Thyroid gland (tissue), 4 donors: Measurements from ENCODE around the gene PIK3R6.

Experiments used
- CTCF ChIP-seq, 6 experiments: fragments of 200-600 bp in 3 of 6; fragments of 450-650 bp in 3 of 6; sonication (generic) in 3 of 6; IDR thresholded peaks; one replicate each; pipeline ENCODE4 v1.5.1; 2016 to 2019; ENCODE audit warnings: antibody characterized with exemption in 6 of 6, mild to moderate bottlenecking in 2 of 6, inconsistent platforms in 1 of 6, moderate library complexity in 1 of 6
- POLR2A ChIP-seq, 2 donors: fragments of 450-650 bp; IDR thresholded peaks; one replicate each; pipeline ENCODE4 v1.6.1; 2017; ENCODE audit warnings: antibody characterized with exemption in 2 of 2, mild to moderate bottlenecking in 2 of 2, moderate library complexity in 1 of 2

DNA sequence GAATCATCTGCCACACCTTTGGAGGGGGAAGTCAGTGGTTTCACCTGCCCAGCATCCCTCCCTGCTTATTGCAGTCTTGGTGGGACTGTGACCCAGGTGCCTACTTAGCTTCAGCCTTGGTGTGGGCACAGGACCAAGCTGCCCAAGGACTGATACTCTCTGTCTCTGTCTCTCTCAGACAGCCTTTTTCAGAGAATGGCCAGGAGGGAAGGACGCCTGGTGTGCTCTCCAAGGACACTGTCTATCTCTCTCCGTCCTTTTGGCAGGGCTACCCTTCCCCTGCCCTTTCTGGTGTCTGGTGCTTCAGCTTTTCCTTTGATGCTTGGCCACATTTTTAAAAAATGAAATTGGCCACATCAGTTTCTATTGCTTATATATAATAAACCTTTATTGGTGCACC, 19.6 kb downstream of the PIK3R6 start:
- TF ChIP-seq POLR2A (IDR thresholded peaks at IDR 0.05), result no peak
- no peak for TF ChIP-seq CTCF (IDR thresholded peaks at IDR 0.05)
